Femur (tissue), 1 donor: Measurements from ENCODE around the gene LYZL1.
A peak's percentile ranks its signal among the peaks of the same experiment; 100 is the strongest.
"Not testable (repeated sequence)": the region's sequence is repeated elsewhere in the genome, so short reads cannot be mapped to it uniquely, and the experiment has no call there.

Experiments
- DNase-seq: peaks from one replicate; pipeline ENCODE4 v3.0.0-alpha.2; 2017

Gene LYZL1

GRCh38 chr10:29337526-29337925, 48.7 kb downstream of the LYZL1 start:
- not testable (repeated sequence) for DNase-seq

GRCh38 chr10:29343607-29344038, 54.8 kb downstream of the LYZL1 start:
- DNase-seq, result peak; percentile 40

DNA sequence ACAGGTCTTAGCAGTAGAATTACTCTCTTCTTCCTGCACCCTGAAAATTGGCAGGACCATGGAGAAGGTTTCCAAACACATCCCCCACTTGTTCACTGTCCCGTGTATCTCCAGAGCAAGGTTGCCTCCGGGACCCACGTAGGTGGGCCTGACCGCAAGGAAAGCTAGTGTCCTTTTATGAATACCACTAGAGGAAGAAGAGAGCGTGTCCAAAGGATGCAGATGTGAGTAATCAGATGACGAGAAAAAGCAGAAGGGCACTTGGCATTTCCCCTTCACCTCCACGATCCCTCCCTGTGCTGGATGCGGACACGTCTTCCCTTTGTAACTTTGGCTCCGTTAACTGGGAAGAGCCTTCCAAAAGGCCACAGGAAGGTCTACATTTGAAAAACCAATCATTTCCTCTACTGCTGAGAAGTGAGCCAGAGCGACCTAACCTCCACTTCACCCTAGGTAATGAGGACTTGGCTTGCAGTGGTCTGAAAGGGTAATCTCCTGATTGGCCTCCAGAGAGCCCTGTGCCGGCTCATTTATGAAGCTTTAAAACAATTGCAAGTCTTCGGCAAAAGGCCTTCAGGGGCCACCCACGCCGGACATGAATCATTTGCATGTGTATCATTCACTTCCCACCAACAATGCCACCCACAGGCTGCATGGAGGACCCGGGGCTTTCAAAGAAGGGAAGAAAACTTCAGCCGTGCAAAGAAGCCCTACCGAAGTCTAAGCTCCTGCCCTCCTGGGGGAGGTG, 55.4 kb downstream of the LYZL1 start:
- DNase-seq, result peak; percentile 71

DNA sequence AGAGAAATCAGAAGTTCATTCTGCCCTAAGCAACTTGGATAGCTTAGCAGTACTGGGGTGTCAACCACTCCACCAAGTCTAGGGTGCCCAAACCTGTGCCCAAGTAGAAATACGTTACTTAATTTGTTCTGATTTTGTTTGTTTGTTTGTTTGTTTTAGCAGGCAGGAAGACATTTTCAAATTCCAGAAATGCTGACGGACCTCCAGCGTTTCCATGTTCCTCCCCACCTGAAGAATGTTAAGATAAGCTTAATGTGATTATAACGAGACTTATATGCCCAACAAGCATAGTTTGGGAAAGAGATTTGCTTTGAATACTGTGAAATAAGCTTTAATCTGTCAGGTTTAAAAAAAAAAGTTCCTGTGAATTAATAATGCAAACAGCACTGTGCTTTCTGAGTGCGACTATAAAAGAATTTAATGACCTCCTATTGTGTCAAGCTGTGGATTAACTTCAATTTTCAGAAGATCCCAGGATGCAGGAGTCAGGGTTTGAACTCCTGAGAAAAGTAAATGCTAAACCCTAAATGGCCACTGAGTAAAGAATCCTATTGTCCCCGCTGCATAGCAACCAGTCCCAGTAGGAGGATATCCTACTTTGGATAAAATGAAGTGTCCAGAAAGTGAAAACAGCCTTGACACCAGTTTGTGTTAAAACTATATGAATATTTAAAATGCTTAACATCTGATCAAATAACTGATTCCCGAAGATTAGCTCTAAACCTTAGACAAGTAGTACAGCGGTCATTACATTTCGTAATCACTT, 56.5 kb downstream of the LYZL1 start:
- DNase-seq, result no peak

DNA sequence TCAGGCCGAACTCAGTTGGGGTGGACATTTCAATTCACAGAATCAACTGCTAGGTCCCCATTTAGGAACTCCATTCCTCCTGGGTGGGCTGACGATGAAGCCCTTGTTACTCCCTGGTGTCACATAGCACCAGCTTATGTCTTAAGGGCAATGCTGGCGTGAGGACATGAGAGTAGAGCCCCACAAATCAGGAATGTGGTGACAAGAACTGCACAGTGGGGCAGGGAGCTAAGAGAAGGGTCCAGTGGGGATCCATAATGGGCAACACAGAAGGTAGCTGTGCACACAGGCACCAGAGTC, 57.0 kb downstream of the LYZL1 start:
- DNase-seq, result no peak

- DNase-seq, result no peak
Measured at GRCh38 chr10:29346296-29347001, 57.6 kb downstream of the LYZL1 start.

DNA sequence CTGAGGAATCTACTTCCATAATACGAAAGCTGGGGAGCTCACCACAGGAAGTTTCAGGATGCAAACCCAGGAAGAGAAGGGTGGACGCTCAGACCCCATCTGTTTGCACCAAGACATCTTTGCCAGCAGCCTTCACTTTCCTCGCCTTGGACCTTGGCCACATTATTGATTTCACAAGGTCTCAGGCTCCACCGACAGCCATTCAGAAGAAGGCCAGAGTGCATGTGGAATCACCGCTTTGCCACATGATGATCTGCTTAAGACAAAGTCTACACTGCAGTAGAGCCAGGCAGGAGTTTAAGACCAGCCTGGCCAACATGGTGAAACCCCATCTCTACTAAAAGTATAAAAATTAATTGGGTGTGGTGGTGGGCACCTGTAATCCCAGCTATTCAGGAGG, 60.0 kb downstream of the LYZL1 start:
- DNase-seq, result no peak

DNA sequence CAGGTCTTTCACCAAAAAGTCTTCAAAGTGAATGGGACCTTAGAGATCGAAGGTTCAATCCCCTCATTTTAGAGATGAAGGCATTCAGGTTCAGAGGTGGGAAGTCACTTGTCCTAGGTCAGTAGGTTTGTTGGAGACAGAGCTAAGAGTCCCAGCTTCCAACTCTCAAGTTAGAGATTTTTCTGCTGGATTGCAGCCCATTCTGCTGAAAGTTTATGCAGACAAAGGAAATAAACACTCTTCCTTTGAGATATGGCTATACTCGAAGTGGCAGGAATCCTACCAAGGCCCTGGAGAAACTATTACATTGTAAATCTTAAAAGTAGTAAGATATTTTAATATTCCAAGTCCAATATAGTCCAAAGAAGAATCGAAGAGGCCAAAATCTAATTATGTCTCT, 64.4 kb downstream of the LYZL1 start:
- DNase-seq, result no peak

GRCh38 chr10:29353887-29354561, 65.2 kb downstream of the LYZL1 start:
- DNase-seq, result no peak

- no peak for DNase-seq
Measured at GRCh38 chr10:29355411-29355991, 66.6 kb downstream of the LYZL1 start.

- no peak for DNase-seq
Measured at GRCh38 chr10:29356931-29357330, 68.1 kb downstream of the LYZL1 start.

DNA sequence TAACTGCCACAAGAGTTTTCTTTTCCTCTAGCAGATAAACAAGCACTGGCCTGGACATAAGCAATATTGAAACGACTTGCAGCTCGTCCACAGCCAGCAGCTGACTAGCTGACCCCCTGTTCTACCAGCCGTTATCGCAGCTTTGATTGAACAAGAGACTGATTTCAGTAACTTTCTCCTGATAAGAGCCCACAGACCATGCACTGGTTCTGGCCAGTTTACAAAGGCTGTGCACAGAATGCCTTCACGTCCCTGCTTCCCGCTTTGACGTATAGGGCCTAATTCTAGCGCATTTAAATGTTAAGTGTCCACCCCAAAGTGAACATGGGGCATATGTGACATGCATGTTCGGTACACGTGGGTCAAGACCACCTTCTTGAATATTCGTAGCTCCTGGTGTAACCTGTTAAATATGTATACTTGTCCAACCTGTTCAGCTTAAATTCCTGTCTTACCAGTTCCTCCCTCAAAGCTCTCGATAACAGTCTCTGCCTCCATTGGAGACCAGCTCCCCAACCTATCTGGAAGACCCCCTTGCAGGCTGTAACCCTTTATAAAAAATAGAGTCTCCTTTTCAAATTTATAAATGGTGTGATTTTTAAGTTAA, 69.2 kb downstream of the LYZL1 start:
- DNase-seq, result no peak

- not testable (repeated sequence) for DNase-seq
Measured at GRCh38 chr10:29360215-29360853, 71.5 kb downstream of the LYZL1 start.
